HepG2 (cell line): ENCODE results near the gene ANKS3. TPM values are rescaled to one million over a fixed set of nuclear protein-coding genes. Genes with fewer than 3 reads are reported as not detected.

Experiments used
- ATAC-seq: fragments of 200-7000 bp; cut with Tn5 transposase; 3 replicates; pipeline ENCODE4 v1.9.1; 2020; ENCODE audit warnings: mild to moderate bottlenecking, moderate library complexity
- BruUV-seq: library from RNA; stranded (reverse); fragments of 400-500 nt; replicated peaks from 2 replicates; lab custom pipeline; 2021; lab: Mats Ljungman, UMichigan
- CTCF ChIA-PET: fragments of 300-600 bp; formaldehyde crosslinking; extraction: SDS; loops from one replicate; lab custom pipeline; 2021; ENCODE audit warnings: low total read pairs, inconsistent platforms, low intra/inter-chr PET ratio; lab: Yijun Ruan, JAX
- POLR2A ChIA-PET: fragments of 350-600 bp; sonication (Branson Sonifier 250); formaldehyde crosslinking; loops from one replicate; lab custom pipeline; 2020; ENCODE audit warnings: antibody characterized with exemption, inconsistent platforms; lab: Yijun Ruan, JAX
- DNase-seq: peaks from one replicate; pipeline ENCODE4 v3.0.0-alpha.2; 2015; ENCODE audit warnings: low spot score
- FAIRE-seq: peaks from 3 replicates; lab custom pipeline; 2011; peaks lifted over from hg19 to GRCh38; lab: Jason Lieb, UNC
- H2AFZ ChIP-seq: one replicate; pipeline ENCODE4 v1.6.1; 2011; ENCODE audit warnings: low read length, inconsistent platforms
- H3K27ac ChIP-seq: fragments of 300-600 bp; 3 replicates; pipeline ENCODE4 v1.8.0; 2011; ENCODE audit warnings: mixed run types, mild to moderate bottlenecking, mixed read lengths, low read length, inconsistent platforms; ENCODE audit not compliant: insufficient read depth; ENCODE audit errors: extremely low read length
- H3K27me3 ChIP-seq, 2 experiments: fragments of 200-600 bp in 1 of 2; 2 replicates in 1 of 2; 3 replicates in 1 of 2; pipeline versions ENCODE4 v1.6.0 to v1.8.0; 2011; ENCODE audit warnings: low read length in 2 of 2, mild to moderate bottlenecking in 2 of 2, moderate library complexity in 2 of 2, inconsistent platforms in 1 of 2; ENCODE audit not compliant: insufficient read depth in 2 of 2, control insufficient read depth in 1 of 2
- H3K36me3 ChIP-seq, 2 experiments: fragments of 200-600 bp in 1 of 2; replicated peaks in 1 of 2; 2 replicates in 1 of 2; 3 replicates in 1 of 2; pipeline versions ENCODE4 v1.5.1 to v1.8.0; 2011; ENCODE audit warnings: low read length in 2 of 2, inconsistent platforms in 1 of 2; ENCODE audit not compliant: insufficient read depth in 2 of 2, control insufficient read depth in 1 of 2
- H3K4me1 ChIP-seq: 2 replicates; pipeline ENCODE4 v1.5.1; 2012; ENCODE audit warnings: low read length, inconsistent platforms; ENCODE audit not compliant: insufficient read depth
- H3K4me2 ChIP-seq: 2 replicates; pipeline ENCODE4 v1.6.0; 2011; ENCODE audit warnings: low read depth, low read length, inconsistent platforms
- H3K4me3 ChIP-seq, 3 experiments: fragments of 200-600 bp in 1 of 3; sonication (generic), shearing (Covaris generic) in 1 of 3; replicated peaks in 1 of 3; 2 replicates each; pipeline ENCODE4 v1.5.1; 2011 to 2016; ENCODE audit warnings: low read length in 3 of 3, inconsistent platforms in 2 of 3, low read depth in 2 of 3, mild to moderate bottlenecking in 2 of 3, control low read depth in 1 of 3, mixed read lengths in 1 of 3; ENCODE audit not compliant: insufficient read depth in 1 of 3
- H3K79me2 ChIP-seq: one replicate; pipeline ENCODE4 v1.6.1; 2011; ENCODE audit warnings: low read length, inconsistent platforms; ENCODE audit not compliant: insufficient read depth
- H3K9ac ChIP-seq: 2 replicates; pipeline ENCODE4 v1.6.0; 2011; ENCODE audit warnings: mild to moderate bottlenecking, low read depth, low read length, inconsistent platforms; ENCODE audit not compliant: insufficient read depth
- H3K9me3 ChIP-seq: 2 replicates; pipeline ENCODE4 v1.5.1; 2012; ENCODE audit warnings: mild to moderate bottlenecking, low read length
- H4K20me1 ChIP-seq: 2 replicates; pipeline ENCODE4 v1.6.0; 2011; ENCODE audit warnings: inconsistent platforms, mild to moderate bottlenecking, low read length, moderate library complexity; ENCODE audit not compliant: insufficient read depth
- CHCHD3 ChIP-seq: sonication (generic); formaldehyde crosslinking; IDR thresholded peaks from 2 replicates; pipeline ENCODE4 v1.8.0; 2022; ENCODE audit warnings: mild to moderate bottlenecking, missing genetic modification reagents, moderate library complexity
- CHD4 ChIP-seq: fragments of 200-600 bp; sonication (generic); IDR thresholded peaks from 2 replicates; pipeline ENCODE4 v1.7.0; 2017; ENCODE audit warnings: mild to moderate bottlenecking, low read length, borderline replicate concordance
- HNF4A ChIP-seq: sonication (generic); formaldehyde crosslinking; IDR thresholded peaks from 2 replicates; pipeline ENCODE4 v1.4.0; 2020; ENCODE audit warnings: missing genetic modification reagents
- HNF4G ChIP-seq, 2 experiments: sonication (generic) in 1 of 2; formaldehyde crosslinking in 1 of 2; IDR thresholded peaks; 2 replicates each; pipeline versions ENCODE4 v1.4.0 to v1.6.1; 2011 to 2020; ENCODE audit warnings: borderline replicate concordance in 2 of 2, low read depth in 2 of 2, mild to moderate bottlenecking in 2 of 2, low read length in 1 of 2, missing genetic modification reagents in 1 of 2, moderate library complexity in 1 of 2
- KDM1A ChIP-seq: IDR thresholded peaks from 2 replicates; pipeline ENCODE4 v1.6.1; 2016; ENCODE audit warnings: missing compliant biosample characterization
- KMT2A ChIP-seq: sonication (generic); formaldehyde crosslinking; IDR thresholded peaks from 2 replicates; pipeline ENCODE4 v1.4.0; 2020; ENCODE audit warnings: missing genetic modification reagents
- MTF2 ChIP-seq: sonication (generic); formaldehyde crosslinking; IDR thresholded peaks from 2 replicates; pipeline ENCODE4 v1.5.0; 2020; ENCODE audit warnings: missing genetic modification reagents, borderline replicate concordance
- ZMYM2 ChIP-seq: sonication (generic); formaldehyde crosslinking; IDR thresholded peaks from 2 replicates; pipeline ENCODE4 v1.8.0; 2022; ENCODE audit warnings: mild to moderate bottlenecking, missing genetic modification reagents
- ZMYM3 ChIP-seq: sonication (generic); formaldehyde crosslinking; IDR thresholded peaks from 2 replicates; pipeline ENCODE4 v1.5.1; 2020; ENCODE audit warnings: mild to moderate bottlenecking, missing genetic modification reagents
- ZNF234 ChIP-seq: sonication (generic); formaldehyde crosslinking; conservative IDR thresholded peaks from 2 replicates; pipeline ENCODE4 v1.5.1; 2020; ENCODE audit warnings: mild to moderate bottlenecking, missing genetic modification reagents
- ZNF263 ChIP-seq: sonication (generic); formaldehyde crosslinking; IDR thresholded peaks from 2 replicates; pipeline ENCODE4 v1.4.0; 2020; ENCODE audit warnings: missing genetic modification reagents
- ZNF331 ChIP-seq: sonication (generic); formaldehyde crosslinking; IDR thresholded peaks from 2 replicates; pipeline ENCODE4 v1.4.0; 2020; ENCODE audit warnings: missing genetic modification reagents
- ZNF432 ChIP-seq: sonication (generic); formaldehyde crosslinking; IDR thresholded peaks from 2 replicates; pipeline ENCODE4 v1.5.0; 2020; ENCODE audit warnings: missing genetic modification reagents, mild to moderate bottlenecking, borderline replicate concordance
- ZNF441 ChIP-seq: sonication (generic); formaldehyde crosslinking; IDR thresholded peaks from 2 replicates; pipeline ENCODE4 v1.7.0; 2021; ENCODE audit warnings: missing genetic modification reagents, borderline replicate concordance
- ZNF746 ChIP-seq: sonication (generic); formaldehyde crosslinking; IDR thresholded peaks from 2 replicates; pipeline ENCODE4 v1.8.0; 2022; ENCODE audit warnings: mild to moderate bottlenecking, missing genetic modification reagents
- ZNF761 ChIP-seq: sonication (generic); formaldehyde crosslinking; conservative IDR thresholded peaks from 2 replicates; pipeline ENCODE4 v1.4.0; 2020; ENCODE audit warnings: mild to moderate bottlenecking, missing genetic modification reagents
- ZNF782 ChIP-seq: sonication (generic); formaldehyde crosslinking; IDR thresholded peaks from 2 replicates; pipeline ENCODE4 v1.4.0; 2020; ENCODE audit warnings: missing genetic modification reagents, mild to moderate bottlenecking, borderline replicate concordance
- WGBS: methylation state at CpG from one replicate; pipeline ENCODE4 v1.1.6; 2017; ENCODE audit warnings: low lambda C conversion rate; 5-methylcytosine and 5-hydroxymethylcytosine counted together
- in situ Hi-C: cut with HindIII; loops from 2 replicates; pipeline ENCODE4 v1.10.0; 2017; ENCODE audit warnings: low pct_unique_long_range_greater_than_20kb; ENCODE audit not compliant: extremely low pct_ligation_motif_present
- intact Hi-C: fragments of 100-400 bp; cut with micrococcal nuclease; formaldehyde crosslinking; loops from one replicate; pipeline ENCODE4 v1.10.0; 2022; ENCODE audit not compliant: unreplicated experiment
- polyA plus RNA-seq, 8 experiments: library from polyadenylated mRNA; depleted of rRNA in 3 of 8; stranded (reverse) in 7 of 8; unstranded in 1 of 8; fragments of >200 nt; fragmentation: Illumina TruSeq in 4 of 8; extraction: Trizol in 4 of 8; gene quantifications; 2 replicates each; pipeline versions ENCODE4 v1.2.1 to v1.2.3, GENCODE V29; 2011 to 2016; ENCODE audit warnings: low read depth in 4 of 8, missing spikeins in 1 of 8, mixed read lengths in 1 of 8; ENCODE audit not compliant: insufficient read depth in 1 of 8
- total RNA-seq, 5 experiments: library from RNA; depleted of rRNA; stranded (reverse); fragments of >200 nt; fragmentation: Illumina TruSeq; extraction: Trizol; gene quantifications; 2 replicates each; pipeline ENCODE4 v1.2.3, GENCODE V29; 2016; ENCODE audit warnings: low read depth in 1 of 5
- TF ChIP-seq, protein P1 (sequence below): sonication (generic); formaldehyde crosslinking; conservative IDR thresholded peaks from 2 replicates; pipeline ENCODE4 v1.4.0; 2020; ENCODE audit warnings: mild to moderate bottlenecking, missing genetic modification reagents, moderate library complexity
- TF ChIP-seq, protein P2 (sequence below): sonication (generic); formaldehyde crosslinking; IDR thresholded peaks from 2 replicates; pipeline ENCODE4 v1.8.0; 2022; ENCODE audit warnings: mild to moderate bottlenecking, missing genetic modification reagents; ENCODE audit not compliant: insufficient replicate concordance

ANKS3 gene
- total and polyA plus RNA-seq, 2 of the 13 experiments (the other 11 are each of a cell fraction or from before 2014, with no cell fraction given) = 11.4 to 15.9 TPM

DNA sequence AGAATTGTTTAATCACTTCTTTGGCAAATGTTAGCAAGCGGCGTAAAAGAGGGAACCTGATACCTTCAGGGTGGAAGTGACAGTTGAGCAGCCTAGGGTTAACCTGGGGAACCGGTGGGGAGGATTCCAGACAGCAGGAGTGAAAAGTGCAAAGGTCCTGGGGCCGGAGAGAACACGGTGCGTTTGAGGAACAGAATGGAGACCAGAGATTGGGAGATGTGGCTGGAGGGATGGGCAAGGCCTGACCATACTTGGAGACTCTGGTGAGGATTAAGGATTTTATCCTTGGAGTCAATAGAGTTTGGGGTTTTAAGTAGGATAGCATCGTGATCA, 35.2 kb upstream of the ANKS3 start:
- peaks cover 16% of the 10 kb centered on the region for H3K79me2 ChIP-seq
- H2AFZ ChIP-seq = peak overlapping the region; percentile 25
- no peaks in the 10 kb centered on the region; a peak in 2 of 5 replicates for H3K27me3 ChIP-seq
- peaks cover 42% of the 10 kb centered on the region for H3K4me1 ChIP-seq
- POLR2A ChIA-PET = interaction anchor here (0.6 to 3.1 kb wide), 15 partner anchors 11 to 265 kb away, joined by 3 to 40 read pairs (median 5); partner anchors contain the start of genes ANKS3, DNAAF8, ROGDI and SEC14L5
- WGBS = 2% methylated on average over 7 of the region's 7 CpGs
- H3K9ac ChIP-seq = peak overlapping the region; percentile 56
- H3K4me2 ChIP-seq = peak overlapping the region; percentile 91
- 0 out of 3 replicates have a peak, but pooled peaks have one; percentile 5 for ATAC-seq
- no peak overlapping the region for H3K27ac ChIP-seq
- DNase-seq = no peak
- intact Hi-C loops (loop anchor here (2.0 to 5.0 kb wide), 2 partner anchors 48 to 190 kb away; partner anchors contain the start of gene SEC14L5), in situ Hi-C loops (no loop called here)
- H4K20me1 ChIP-seq = no peaks in the 10 kb centered on the region
- peaks cover 2 to 5% of the 10 kb centered on the region in 2 experiments; a peak in 2 of 5 replicates for H3K36me3 ChIP-seq
- H3K9me3 ChIP-seq = no peaks in the 10 kb centered on the region
- FAIRE-seq = no peak
- CTCF ChIA-PET = no interaction called here
- BruUV-seq = no TSS peak
- peak overlapping the region; percentile 76 to 92 (median 79) for H3K4me3 ChIP-seq
- TF ChIP-seq KMT2A (CRISPR knock-in tag) (0 out of 2 replicates have a peak, but pooled peaks have one; percentile 3), ZNF263 (CRISPR knock-in tag) (peak; percentile 94), ZMYM3 (peak; percentile 78), KDM1A (CRISPR knock-in tag) (0 out of 2 replicates have a peak, but pooled peaks have one; percentile 69), HNF4A (peak; percentile 34; the same call in 1 of the 2 replicates), HNF4G (IDR thresholded peaks at IDR 0.05; ENCODE audit: borderline replicate concordance, low read depth, low read length) (peak; percentile 38; the same call in 1 of the 2 replicates), HNF4G (CRISPR knock-in tag; IDR thresholded peaks at IDR 0.05; ENCODE audit: borderline replicate concordance, low read depth) (no peak), ZNF761 (CRISPR knock-in tag) (no peak), CHD4 (peak; percentile 20), ZMYM2 (CRISPR knock-in tag) (0 out of 2 replicates have a peak, but pooled peaks have one; percentile 60), ZNF441 (no peak), ZNF234 (CRISPR knock-in tag) (no peak), ZNF746 (CRISPR knock-in tag) (no peak), MTF2 (CRISPR knock-in tag) (no peak), ZNF331 (CRISPR knock-in tag) (no peak), ZNF432 (CRISPR knock-in tag) (no peak), ZNF782 (CRISPR knock-in tag) (no peak), CHCHD3 (no peak)
- TF ChIP-seq, protein P1, sequence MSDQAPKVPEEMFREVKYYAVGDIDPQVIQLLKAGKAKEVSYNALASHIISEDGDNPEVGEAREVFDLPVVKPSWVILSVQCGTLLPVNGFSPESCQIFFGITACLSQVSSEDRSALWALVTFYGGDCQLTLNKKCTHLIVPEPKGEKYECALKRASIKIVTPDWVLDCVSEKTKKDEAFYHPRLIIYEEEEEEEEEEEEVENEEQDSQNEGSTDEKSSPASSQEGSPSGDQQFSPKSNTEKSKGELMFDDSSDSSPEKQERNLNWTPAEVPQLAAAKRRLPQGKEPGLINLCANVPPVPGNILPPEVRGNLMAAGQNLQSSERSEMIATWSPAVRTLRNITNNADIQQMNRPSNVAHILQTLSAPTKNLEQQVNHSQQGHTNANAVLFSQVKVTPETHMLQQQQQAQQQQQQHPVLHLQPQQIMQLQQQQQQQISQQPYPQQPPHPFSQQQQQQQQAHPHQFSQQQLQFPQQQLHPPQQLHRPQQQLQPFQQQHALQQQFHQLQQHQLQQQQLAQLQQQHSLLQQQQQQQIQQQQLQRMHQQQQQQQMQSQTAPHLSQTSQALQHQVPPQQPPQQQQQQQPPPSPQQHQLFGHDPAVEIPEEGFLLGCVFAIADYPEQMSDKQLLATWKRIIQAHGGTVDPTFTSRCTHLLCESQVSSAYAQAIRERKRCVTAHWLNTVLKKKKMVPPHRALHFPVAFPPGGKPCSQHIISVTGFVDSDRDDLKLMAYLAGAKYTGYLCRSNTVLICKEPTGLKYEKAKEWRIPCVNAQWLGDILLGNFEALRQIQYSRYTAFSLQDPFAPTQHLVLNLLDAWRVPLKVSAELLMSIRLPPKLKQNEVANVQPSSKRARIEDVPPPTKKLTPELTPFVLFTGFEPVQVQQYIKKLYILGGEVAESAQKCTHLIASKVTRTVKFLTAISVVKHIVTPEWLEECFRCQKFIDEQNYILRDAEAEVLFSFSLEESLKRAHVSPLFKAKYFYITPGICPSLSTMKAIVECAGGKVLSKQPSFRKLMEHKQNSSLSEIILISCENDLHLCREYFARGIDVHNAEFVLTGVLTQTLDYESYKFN (CRISPR knock-in tag) = peak; percentile 5; the same call in 1 of the 2 replicates
- TF ChIP-seq, protein P2, sequence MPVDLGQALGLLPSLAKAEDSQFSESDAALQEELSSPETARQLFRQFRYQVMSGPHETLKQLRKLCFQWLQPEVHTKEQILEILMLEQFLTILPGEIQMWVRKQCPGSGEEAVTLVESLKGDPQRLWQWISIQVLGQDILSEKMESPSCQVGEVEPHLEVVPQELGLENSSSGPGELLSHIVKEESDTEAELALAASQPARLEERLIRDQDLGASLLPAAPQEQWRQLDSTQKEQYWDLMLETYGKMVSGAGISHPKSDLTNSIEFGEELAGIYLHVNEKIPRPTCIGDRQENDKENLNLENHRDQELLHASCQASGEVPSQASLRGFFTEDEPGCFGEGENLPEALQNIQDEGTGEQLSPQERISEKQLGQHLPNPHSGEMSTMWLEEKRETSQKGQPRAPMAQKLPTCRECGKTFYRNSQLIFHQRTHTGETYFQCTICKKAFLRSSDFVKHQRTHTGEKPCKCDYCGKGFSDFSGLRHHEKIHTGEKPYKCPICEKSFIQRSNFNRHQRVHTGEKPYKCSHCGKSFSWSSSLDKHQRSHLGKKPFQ (CRISPR knock-in tag) = no peak
